H1 (cell line): Measurements from ENCODE around the gene MPPED1.

Experiments
- CHD1 ChIP-seq: IDR thresholded peaks from 2 replicates; pipeline ENCODE4 v1.6.1; 2012; ENCODE audit warnings: low read depth, low read length, improper control_type of control experiment
- CTCF ChIP-seq, 3 experiments: IDR thresholded peaks; 1 replicate in 2 of 3; 2 replicates in 1 of 3; pipeline versions ENCODE4 v1.5.1 to v1.6.1; 2011; ENCODE audit warnings: low read length in 3 of 3, mild to moderate bottlenecking in 3 of 3, inconsistent platforms in 2 of 3, low read depth in 1 of 3, moderate library complexity in 1 of 3; ENCODE audit not compliant: insufficient read depth in 1 of 3; ENCODE audit errors: control extremely low read depth in 1 of 3
- EZH2 ChIP-seq: fragments of 200-600 bp; sonication (generic); IDR thresholded peaks from 2 replicates; pipeline ENCODE4 v1.7.1; 2012; ENCODE audit warnings: low read depth, mild to moderate bottlenecking, moderate library complexity, low read length, inconsistent platforms; ENCODE audit not compliant: severe bottlenecking
- MAFK ChIP-seq: IDR thresholded peaks from 2 replicates; pipeline ENCODE4 v1.6.1; 2012; ENCODE audit warnings: low read depth, mild to moderate bottlenecking, improper control_type of control experiment, low read length
- TBP ChIP-seq: IDR thresholded peaks from 2 replicates; pipeline ENCODE4 v1.6.1; 2011; ENCODE audit warnings: low read depth, low read length, improper control_type of control experiment
- USF2 ChIP-seq: IDR thresholded peaks from 2 replicates; pipeline ENCODE4 v1.6.1; 2011; ENCODE audit warnings: low read length, improper control_type of control experiment

- TF ChIP-seq CTCF (IDR thresholded peaks at IDR 0.05; ENCODE audit: control extremely low read depth in 1 of 3, insufficient read depth in 1 of 3, low read depth in 1 of 3, low read length in 3 of 3) (no peak), MAFK (no peak), USF2 (no peak), EZH2 (no peak), CHD1 (no peak), TBP (no peak)
These were observed 117.6 kb downstream of the MPPED1 start for GRCh38 chr22:43529461-43529860.
